ENCODE data around the gene GMNC. TPM values are rescaled to one million over a fixed set of nuclear protein-coding genes. Genes with fewer than 3 reads are reported as not detected.

The GMNC gene
- total and polyA plus RNA-seq, 10 of the 15 experiments (the other 5 are each of a cell fraction or from before 2014, with no cell fraction given): not detected

DNA sequence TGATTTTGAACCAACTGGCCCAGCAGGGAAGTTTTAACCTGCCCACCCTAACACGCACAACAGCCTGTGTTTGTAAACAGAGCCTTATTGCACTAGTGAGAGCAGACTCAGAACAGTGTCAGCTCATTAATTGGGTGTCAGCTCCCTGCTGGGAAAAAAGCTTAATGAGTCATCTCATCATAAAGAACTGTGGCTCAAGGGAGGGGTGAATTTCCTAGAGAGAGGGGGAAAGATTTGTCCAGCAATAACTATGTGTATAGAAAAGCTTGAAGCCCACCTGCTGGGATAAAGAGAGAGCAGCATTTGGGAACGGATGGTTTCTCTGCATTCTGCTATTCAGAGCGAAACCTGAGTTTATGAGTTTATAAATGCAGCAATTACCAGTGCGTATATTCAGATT lies 48.9 kb upstream of the GMNC start:
- no peaks in the 10 kb centered on the region for H3K36me3 ChIP-seq (ENCODE audit: control insufficient read depth in 2 of 2, insufficient read depth in 2 of 2, low read length in 1 of 2)
- no TSS peak for BruUV-seq (replicated peaks)
- no peak overlapping the region for H3K27ac ChIP-seq (ENCODE audit: control insufficient read depth, insufficient read depth)
- in situ Hi-C loops (cut with MboI) (no loop called here), intact Hi-C loops (cut with micrococcal nuclease; ENCODE audit: unreplicated experiment) (no loop called here)
- RAD21 ChIA-PET (ENCODE audit: unreplicated experiment): no interaction called here
- POLR2A ChIA-PET: no interaction called here
- ATAC-seq: no peak
- no peak overlapping the region for H3K9ac ChIP-seq (ENCODE audit: control insufficient read depth, insufficient read depth, low read length)
- no peak overlapping the region for H3K4me2 ChIP-seq (ENCODE audit: control insufficient read depth, insufficient read depth)
- DNase-seq (ENCODE audit: low read depth, low spot score): no peak
- H3K27me3 ChIP-seq (replicated peaks in 1 of 2; ENCODE audit: control insufficient read depth in 2 of 2, insufficient read depth in 2 of 2, low read length in 1 of 2): no peaks in the 10 kb centered on the region
- no peaks in the 10 kb centered on the region for H3K9me3 ChIP-seq (replicated peaks; ENCODE audit: control insufficient read depth, insufficient read depth, low read length)
- no peak overlapping the region for H2AFZ ChIP-seq (ENCODE audit: control insufficient read depth, low read depth, low read length)
- no peaks in the 10 kb centered on the region for H3K4me1 ChIP-seq (ENCODE audit: control insufficient read depth, insufficient read depth, low read length)
- H3K79me2 ChIP-seq (ENCODE audit: control insufficient read depth, insufficient read depth, low read length): no peaks in the 10 kb centered on the region
- no peaks in the 10 kb centered on the region for H4K20me1 ChIP-seq (ENCODE audit: control insufficient read depth, insufficient read depth)
- SMC1A ChIA-PET (ENCODE audit: uncharacterized antibody, unreplicated experiment): no interaction called here
- H3K4me3 ChIP-seq: no peak overlapping the region
- CTCF ChIA-PET: interaction anchor here (0.6 kb wide), 1 partner anchor 114 kb away, joined by 3 read pairs; no protein-coding TSS in a partner anchor
- no peak for FAIRE-seq
- 35% methylated on average over 4 of the region's 4 CpGs for WGBS (ENCODE audit: insufficient coverage, insufficient replicate concordance, low lambda C conversion rate, missing lambda C conversion rate)
- TF ChIP-seq IKZF1 (conservative IDR thresholded peaks at IDR 0.05) (no peak), RBBP5 (conservative IDR thresholded peaks at IDR 0.05) (no peak), FOXM1 (IDR thresholded peaks at IDR 0.05; ENCODE audit: low read depth, low read length) (no peak), CHD1 (IDR thresholded peaks at IDR 0.05; ENCODE audit: low read depth, low read length) (no peak)
- TF ChIP-seq, protein P1, sequence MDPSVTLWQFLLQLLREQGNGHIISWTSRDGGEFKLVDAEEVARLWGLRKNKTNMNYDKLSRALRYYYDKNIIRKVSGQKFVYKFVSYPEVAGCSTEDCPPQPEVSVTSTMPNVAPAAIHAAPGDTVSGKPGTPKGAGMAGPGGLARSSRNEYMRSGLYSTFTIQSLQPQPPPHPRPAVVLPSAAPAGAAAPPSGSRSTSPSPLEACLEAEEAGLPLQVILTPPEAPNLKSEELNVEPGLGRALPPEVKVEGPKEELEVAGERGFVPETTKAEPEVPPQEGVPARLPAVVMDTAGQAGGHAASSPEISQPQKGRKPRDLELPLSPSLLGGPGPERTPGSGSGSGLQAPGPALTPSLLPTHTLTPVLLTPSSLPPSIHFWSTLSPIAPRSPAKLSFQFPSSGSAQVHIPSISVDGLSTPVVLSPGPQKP (IDR thresholded peaks at IDR 0.05; ENCODE audit: low read depth, low read length): no peak

DNA sequence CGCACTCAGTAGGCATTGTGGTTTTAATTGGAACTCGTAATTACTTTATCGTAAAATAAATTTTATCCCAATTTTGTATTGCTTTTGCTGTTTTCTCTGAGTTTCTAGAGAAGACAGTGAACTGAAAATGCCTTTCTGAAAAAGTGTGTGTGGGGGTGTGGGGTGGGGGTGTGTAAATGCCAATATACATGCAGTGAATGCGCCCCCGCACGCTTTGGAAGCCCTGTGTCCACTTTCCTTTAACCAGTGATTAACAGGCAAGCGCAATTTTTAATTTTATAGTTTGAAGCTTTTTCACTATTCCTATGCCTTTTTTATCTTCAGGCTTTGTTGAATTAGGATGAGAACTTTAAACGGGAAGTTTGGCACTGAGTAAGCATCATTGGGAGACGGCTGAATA lies 47.4 kb upstream of the GMNC start:
- FAIRE-seq: no peak
- SMC1A ChIA-PET (ENCODE audit: uncharacterized antibody, unreplicated experiment): no interaction called here
- no peak for ATAC-seq
- POLR2A ChIA-PET: no interaction called here
- Histone ChIP-seq H3K9ac (ENCODE audit: control insufficient read depth, insufficient read depth, low read length) (no peak overlapping the region), H4K20me1 (ENCODE audit: control insufficient read depth, insufficient read depth) (no peaks in the 10 kb centered on the region), H3K4me2 (ENCODE audit: control insufficient read depth, insufficient read depth) (no peak overlapping the region), H3K36me3 (ENCODE audit: control insufficient read depth in 2 of 2, insufficient read depth in 2 of 2, low read length in 1 of 2) (no peaks in the 10 kb centered on the region), H3K4me1 (ENCODE audit: control insufficient read depth, insufficient read depth, low read length) (no peaks in the 10 kb centered on the region), H3K4me3 (no peak overlapping the region), H3K79me2 (ENCODE audit: control insufficient read depth, insufficient read depth, low read length) (no peaks in the 10 kb centered on the region), H3K9me3 (replicated peaks; ENCODE audit: control insufficient read depth, insufficient read depth, low read length) (no peaks in the 10 kb centered on the region), H2AFZ (ENCODE audit: control insufficient read depth, low read depth, low read length) (no peak overlapping the region), H3K27me3 (replicated peaks in 1 of 2; ENCODE audit: control insufficient read depth in 2 of 2, insufficient read depth in 2 of 2, low read length in 1 of 2) (no peaks in the 10 kb centered on the region), H3K27ac (ENCODE audit: control insufficient read depth, insufficient read depth) (no peak overlapping the region)
- DNase-seq (ENCODE audit: low read depth, low spot score): no peak
- intact Hi-C loops (cut with micrococcal nuclease; ENCODE audit: unreplicated experiment) (no loop called here), in situ Hi-C loops (cut with MboI) (no loop called here)
- CTCF ChIA-PET: no interaction called here
- 56% methylated on average over 9 of the region's 9 CpGs for WGBS (ENCODE audit: insufficient coverage, insufficient replicate concordance, low lambda C conversion rate, missing lambda C conversion rate)
- TF ChIP-seq, protein P2, sequence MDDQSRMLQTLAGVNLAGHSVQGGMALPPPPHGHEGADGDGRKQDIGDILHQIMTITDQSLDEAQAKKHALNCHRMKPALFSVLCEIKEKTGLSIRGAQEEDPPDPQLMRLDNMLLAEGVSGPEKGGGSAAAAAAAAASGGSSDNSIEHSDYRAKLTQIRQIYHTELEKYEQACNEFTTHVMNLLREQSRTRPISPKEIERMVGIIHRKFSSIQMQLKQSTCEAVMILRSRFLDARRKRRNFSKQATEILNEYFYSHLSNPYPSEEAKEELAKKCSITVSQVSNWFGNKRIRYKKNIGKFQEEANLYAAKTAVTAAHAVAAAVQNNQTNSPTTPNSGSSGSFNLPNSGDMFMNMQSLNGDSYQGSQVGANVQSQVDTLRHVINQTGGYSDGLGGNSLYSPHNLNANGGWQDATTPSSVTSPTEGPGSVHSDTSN (IDR thresholded peaks at IDR 0.05; ENCODE audit: insufficient replicate concordance, low read depth, low read length): no peak
- no peak for TF ChIP-seq ZBED1 (IDR thresholded peaks at IDR 0.05; ENCODE audit: borderline replicate concordance)
- TF ChIP-seq MTA2 (IDR thresholded peaks at IDR 0.05; ENCODE audit: low read depth): no peak
- TF ChIP-seq NR2C1 (IDR thresholded peaks at IDR 0.05): no peak
- TF ChIP-seq, protein P3, sequence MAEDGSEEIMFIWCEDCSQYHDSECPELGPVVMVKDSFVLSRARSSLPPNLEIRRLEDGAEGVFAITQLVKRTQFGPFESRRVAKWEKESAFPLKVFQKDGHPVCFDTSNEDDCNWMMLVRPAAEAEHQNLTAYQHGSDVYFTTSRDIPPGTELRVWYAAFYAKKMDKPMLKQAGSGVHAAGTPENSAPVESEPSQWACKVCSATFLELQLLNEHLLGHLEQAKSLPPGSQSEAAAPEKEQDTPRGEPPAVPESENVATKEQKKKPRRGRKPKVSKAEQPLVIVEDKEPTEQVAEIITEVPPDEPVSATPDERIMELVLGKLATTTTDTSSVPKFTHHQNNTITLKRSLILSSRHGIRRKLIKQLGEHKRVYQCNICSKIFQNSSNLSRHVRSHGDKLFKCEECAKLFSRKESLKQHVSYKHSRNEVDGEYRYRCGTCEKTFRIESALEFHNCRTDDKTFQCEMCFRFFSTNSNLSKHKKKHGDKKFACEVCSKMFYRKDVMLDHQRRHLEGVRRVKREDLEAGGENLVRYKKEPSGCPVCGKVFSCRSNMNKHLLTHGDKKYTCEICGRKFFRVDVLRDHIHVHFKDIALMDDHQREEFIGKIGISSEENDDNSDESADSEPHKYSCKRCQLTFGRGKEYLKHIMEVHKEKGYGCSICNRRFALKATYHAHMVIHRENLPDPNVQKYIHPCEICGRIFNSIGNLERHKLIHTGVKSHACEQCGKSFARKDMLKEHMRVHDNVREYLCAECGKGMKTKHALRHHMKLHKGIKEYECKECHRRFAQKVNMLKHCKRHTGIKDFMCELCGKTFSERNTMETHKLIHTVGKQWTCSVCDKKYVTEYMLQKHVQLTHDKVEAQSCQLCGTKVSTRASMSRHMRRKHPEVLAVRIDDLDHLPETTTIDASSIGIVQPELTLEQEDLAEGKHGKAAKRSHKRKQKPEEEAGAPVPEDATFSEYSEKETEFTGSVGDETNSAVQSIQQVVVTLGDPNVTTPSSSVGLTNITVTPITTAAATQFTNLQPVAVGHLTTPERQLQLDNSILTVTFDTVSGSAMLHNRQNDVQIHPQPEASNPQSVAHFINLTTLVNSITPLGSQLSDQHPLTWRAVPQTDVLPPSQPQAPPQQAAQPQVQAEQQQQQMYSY (CRISPR knock-in tag; IDR thresholded peaks at IDR 0.05): no peak
- BruUV-seq (replicated peaks): no TSS peak
- RAD21 ChIA-PET (ENCODE audit: unreplicated experiment): no interaction called here

Data from GM12878 (cell line).